Panc1 (cell line): ENCODE results near the gene PUSL1. TPM values are rescaled to one million over a fixed set of nuclear protein-coding genes. Genes with fewer than 3 reads are reported as not detected.

ENCODE experiments used
- ATAC-seq: fragments of 200-7000 bp; cut with Tn5 transposase; 2 replicates; pipeline ENCODE4 v1.9.1; 2020; ENCODE audit warnings: mild to moderate bottlenecking, moderate library complexity
- BruUV-seq: library from RNA; stranded (reverse); fragments of 400-500 nt; replicated peaks from 2 replicates; lab custom pipeline; 2021; lab: Mats Ljungman, UMichigan
- CTCF ChIA-PET: fragments of 300-600 bp; sonication (Branson Sonifier 250); formaldehyde crosslinking; loops from one replicate; lab custom pipeline; 2022; ENCODE audit warnings: antibody characterized with exemption; lab: Charles Lee
- POLR2A ChIA-PET: fragments of 300-600 bp; sonication (Branson Sonifier 250); formaldehyde crosslinking; loops from one replicate; lab custom pipeline; 2022; ENCODE audit warnings: antibody characterized with exemption; lab: Charles Lee
- DNase-seq: peaks from one replicate; pipeline ENCODE4 v3.0.0-alpha.2; 2010; ENCODE audit warnings: low read depth, low spot score
- H3K27ac ChIP-seq: 2 replicates; pipeline ENCODE4 v1.5.1; 2011; ENCODE audit warnings: mild to moderate bottlenecking, low read length, inconsistent platforms
- H3K27me3 ChIP-seq: fragments of 200-500 bp; sonication (Bioruptor generic); 2 replicates; pipeline ENCODE4 v1.6.0; 2014; ENCODE audit warnings: low read length, inconsistent platforms; ENCODE audit not compliant: control insufficient read depth, insufficient read depth
- H3K36me3 ChIP-seq: fragments of 200-500 bp; sonication (Bioruptor generic); 2 replicates; pipeline ENCODE4 v1.5.1; 2014; ENCODE audit warnings: inconsistent platforms, mild to moderate bottlenecking, low read length, moderate library complexity; ENCODE audit not compliant: control insufficient read depth, insufficient read depth
- H3K4me1 ChIP-seq: 2 replicates; pipeline ENCODE4 v1.5.1; 2011; ENCODE audit warnings: inconsistent platforms, mild to moderate bottlenecking, low read length, moderate library complexity; ENCODE audit not compliant: control insufficient read depth, insufficient read depth
- H3K4me3 ChIP-seq, 2 experiments: 2 replicates each; pipeline ENCODE4 v1.5.1; 2011 to 2012; ENCODE audit warnings: low read depth in 2 of 2, low read length in 2 of 2, mild to moderate bottlenecking in 2 of 2, inconsistent platforms in 1 of 2, moderate library complexity in 1 of 2
- H3K9me3 ChIP-seq: fragments of 200-500 bp; sonication (Bioruptor generic); 2 replicates; pipeline ENCODE4 v1.5.1; 2014; ENCODE audit warnings: low read depth, mild to moderate bottlenecking, inconsistent platforms, low read length, moderate library complexity; ENCODE audit not compliant: control insufficient read depth, insufficient read depth
- CTCF ChIP-seq: fragments of 450-650 bp; IDR thresholded peaks from 2 replicates; pipeline ENCODE4 v1.5.1; 2017; ENCODE audit warnings: mild to moderate bottlenecking
- POLR2AphosphoS5 ChIP-seq: IDR thresholded peaks from 2 replicates; pipeline ENCODE4 v1.6.1; 2012; ENCODE audit warnings: mild to moderate bottlenecking, low read depth, low read length, moderate library complexity
- SIN3A ChIP-seq: IDR thresholded peaks from 2 replicates; pipeline ENCODE4 v1.6.1; 2012; ENCODE audit warnings: low read depth, mild to moderate bottlenecking, low read length, moderate library complexity, borderline replicate concordance; ENCODE audit not compliant: insufficient read depth
- TCF7L2 ChIP-seq: IDR thresholded peaks from 2 replicates; pipeline ENCODE4 v1.6.1; 2011; ENCODE audit warnings: mild to moderate bottlenecking, low read depth, low read length, inconsistent platforms
- in situ Hi-C: cut with HindIII; loops from 2 replicates; pipeline ENCODE4 v1.10.0; 2016; ENCODE audit warnings: low sequenced_read_pairs, low pct_unique_long_range_greater_than_20kb
- intact Hi-C: fragments of 100-400 bp; cut with micrococcal nuclease; formaldehyde crosslinking; loops from one replicate; pipeline ENCODE4 v1.10.0; 2022; ENCODE audit not compliant: unreplicated experiment
- total RNA-seq: library from RNA; stranded (reverse); gene quantifications from one replicate; pipeline ENCODE4 v1.2.1, GENCODE V29; 2021; ENCODE audit not compliant: unreplicated experiment
- TF ChIP-seq, protein P1 (sequence below), 2 experiments: IDR thresholded peaks; 2 replicates each; pipeline ENCODE4 v1.6.1; 2011 to 2012; ENCODE audit warnings: low read depth in 2 of 2, control low read depth in 1 of 2, low read length in 1 of 2, mild to moderate bottlenecking in 1 of 2, moderate library complexity in 1 of 2; ENCODE audit not compliant: insufficient read depth in 1 of 2

Gene PUSL1
- total RNA-seq, 1 experiment from 2014 or later, result 46.9 TPM

DNA sequence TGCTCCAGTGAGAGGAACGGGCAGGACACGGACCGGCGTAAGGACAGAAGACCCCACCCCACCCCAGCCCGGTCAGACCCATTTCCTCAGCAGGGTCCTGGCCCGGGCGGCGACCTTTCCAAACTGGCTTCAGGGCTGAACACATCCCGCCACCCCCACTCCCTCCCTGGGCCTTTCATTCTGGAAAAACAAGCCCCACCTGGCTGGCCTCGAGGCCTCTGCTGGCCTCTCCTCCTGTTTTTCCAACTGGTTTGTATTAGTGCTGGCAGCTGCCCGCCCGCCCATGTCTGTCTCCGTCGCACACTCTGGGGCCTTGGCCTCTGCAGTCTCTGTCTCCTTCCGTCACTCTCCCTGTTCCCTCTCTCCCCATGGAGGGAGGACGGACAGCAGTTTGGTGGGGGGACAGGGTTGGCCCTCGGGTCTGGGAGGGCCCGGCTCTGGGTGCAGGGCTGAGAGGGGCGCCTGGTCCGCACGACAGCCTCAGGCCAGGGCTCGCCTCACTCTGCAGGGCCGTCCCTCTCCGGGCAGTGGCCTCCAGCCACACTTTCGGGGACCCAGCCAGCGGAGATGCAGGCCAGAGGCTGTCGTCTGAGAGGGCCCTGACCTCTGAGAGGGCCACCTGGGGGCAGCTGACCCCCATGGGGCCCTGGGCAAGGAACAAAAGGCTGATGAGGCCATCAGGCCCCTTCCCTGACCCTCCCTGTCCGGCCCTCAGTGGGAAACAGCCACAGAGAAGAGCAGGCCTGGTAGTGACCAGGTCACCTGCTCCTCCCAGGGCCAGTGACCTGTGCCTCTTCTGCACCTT lies 51.5 kb downstream of the PUSL1 start:
- ATAC-seq, result peak; percentile 13
- DNase-seq, result no peak
- no peaks in the 10 kb centered on the region for H3K9me3 ChIP-seq
- peak overlapping the region; percentile 93 for H3K27ac ChIP-seq
- TF ChIP-seq SIN3A (no peak), POLR2AphosphoS5 (no peak), TCF7L2 (no peak), CTCF (no peak)
- TF ChIP-seq, protein P1, sequence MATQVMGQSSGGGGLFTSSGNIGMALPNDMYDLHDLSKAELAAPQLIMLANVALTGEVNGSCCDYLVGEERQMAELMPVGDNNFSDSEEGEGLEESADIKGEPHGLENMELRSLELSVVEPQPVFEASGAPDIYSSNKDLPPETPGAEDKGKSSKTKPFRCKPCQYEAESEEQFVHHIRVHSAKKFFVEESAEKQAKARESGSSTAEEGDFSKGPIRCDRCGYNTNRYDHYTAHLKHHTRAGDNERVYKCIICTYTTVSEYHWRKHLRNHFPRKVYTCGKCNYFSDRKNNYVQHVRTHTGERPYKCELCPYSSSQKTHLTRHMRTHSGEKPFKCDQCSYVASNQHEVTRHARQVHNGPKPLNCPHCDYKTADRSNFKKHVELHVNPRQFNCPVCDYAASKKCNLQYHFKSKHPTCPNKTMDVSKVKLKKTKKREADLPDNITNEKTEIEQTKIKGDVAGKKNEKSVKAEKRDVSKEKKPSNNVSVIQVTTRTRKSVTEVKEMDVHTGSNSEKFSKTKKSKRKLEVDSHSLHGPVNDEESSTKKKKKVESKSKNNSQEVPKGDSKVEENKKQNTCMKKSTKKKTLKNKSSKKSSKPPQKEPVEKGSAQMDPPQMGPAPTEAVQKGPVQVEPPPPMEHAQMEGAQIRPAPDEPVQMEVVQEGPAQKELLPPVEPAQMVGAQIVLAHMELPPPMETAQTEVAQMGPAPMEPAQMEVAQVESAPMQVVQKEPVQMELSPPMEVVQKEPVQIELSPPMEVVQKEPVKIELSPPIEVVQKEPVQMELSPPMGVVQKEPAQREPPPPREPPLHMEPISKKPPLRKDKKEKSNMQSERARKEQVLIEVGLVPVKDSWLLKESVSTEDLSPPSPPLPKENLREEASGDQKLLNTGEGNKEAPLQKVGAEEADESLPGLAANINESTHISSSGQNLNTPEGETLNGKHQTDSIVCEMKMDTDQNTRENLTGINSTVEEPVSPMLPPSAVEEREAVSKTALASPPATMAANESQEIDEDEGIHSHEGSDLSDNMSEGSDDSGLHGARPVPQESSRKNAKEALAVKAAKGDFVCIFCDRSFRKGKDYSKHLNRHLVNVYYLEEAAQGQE (IDR thresholded peaks at IDR 0.05; ENCODE audit: insufficient read depth in 1 of 2, low read depth in 2 of 2, low read length in 1 of 2), result no peak
- intact Hi-C loops (no loop called here), in situ Hi-C loops (no loop called here)
- ChIA-PET CTCF (no interaction called here), POLR2A (no interaction called here)
- no peaks in the 10 kb centered on the region for H3K27me3 ChIP-seq
- no peak overlapping the region for H3K4me3 ChIP-seq
- peaks cover 57% of the 10 kb centered on the region for H3K4me1 ChIP-seq
- no TSS peak for BruUV-seq
- H3K36me3 ChIP-seq, result no peaks in the 10 kb centered on the region

- in situ Hi-C loops (no loop called here), intact Hi-C loops (no loop called here)
- ChIA-PET CTCF (no interaction called here), POLR2A (no interaction called here)
- Histone ChIP-seq H3K4me1 (peaks cover 57% of the 10 kb centered on the region), H3K27ac (peak overlapping the region; percentile 93), H3K36me3 (no peaks in the 10 kb centered on the region), H3K9me3 (no peaks in the 10 kb centered on the region), H3K4me3 (no peak overlapping the region), H3K27me3 (no peaks in the 10 kb centered on the region)
- ATAC-seq, result peak; percentile 73
- DNase-seq, result peak; percentile 61
- BruUV-seq, result TSS peak; percentile 80
- TF ChIP-seq POLR2AphosphoS5 (no peak), SIN3A (no peak), CTCF (no peak), TCF7L2 (no peak)
- TF ChIP-seq, protein P1 (IDR thresholded peaks at IDR 0.05; ENCODE audit: insufficient read depth in 1 of 2, low read depth in 2 of 2, low read length in 1 of 2), result no peak
Observed at GRCh38 chr1:1360506-1361169, 52.2 kb downstream of the PUSL1 start.
